ENCODE measurements around the gene ATRNL1.

The ATRNL1 gene

DNA sequence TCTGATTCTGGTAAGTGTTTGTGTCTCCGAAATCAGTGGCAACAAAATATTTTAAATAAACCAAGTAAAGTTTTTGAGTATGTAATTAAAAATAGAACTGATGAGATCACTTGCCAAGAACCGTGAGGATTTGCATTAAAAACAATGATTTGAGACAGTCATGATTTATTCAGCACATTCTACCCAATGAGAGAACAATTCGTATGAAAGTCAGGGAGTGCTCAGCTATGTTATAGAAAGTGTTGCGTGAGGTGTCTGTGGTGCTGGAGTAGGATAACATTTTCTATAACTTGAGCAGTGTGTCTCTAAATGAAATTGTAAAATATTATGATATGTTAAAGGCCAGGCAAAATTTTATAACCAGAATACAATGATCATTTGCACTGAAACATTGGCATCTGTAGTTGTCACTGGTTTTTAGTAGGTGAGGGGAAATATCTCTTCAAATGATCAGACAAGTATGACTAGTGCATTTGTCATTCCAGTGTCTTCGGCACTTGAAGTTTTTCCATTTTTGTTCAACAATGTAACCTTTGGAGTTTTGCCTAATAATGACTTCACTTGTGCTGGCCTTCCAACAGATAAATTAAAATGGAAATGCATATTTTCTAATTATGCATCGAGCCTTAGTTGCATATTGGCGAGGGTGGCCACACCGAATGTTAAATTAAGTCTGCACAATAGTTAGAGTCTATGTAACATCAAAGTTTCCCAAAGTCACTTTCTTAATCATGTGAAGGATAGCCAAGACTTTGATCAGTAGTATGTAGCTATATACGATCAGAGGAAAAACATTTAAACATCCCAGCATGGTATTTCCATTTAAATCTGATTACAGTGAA lies 844.0 kb downstream of the ATRNL1 start:
- Histone ChIP-seq H3K4me3 (ENCODE audit: low read depth, low read length) (no peak overlapping the region), H3K36me3 (replicated peaks) (no peaks in the 10 kb centered on the region), H3K27ac (peak overlapping the region; percentile 34), H3K27me3 (replicated peaks) (no peaks in the 10 kb centered on the region)
- peak; percentile 60 for DNase-seq
- in situ Hi-C loops (cut with HindIII; ENCODE audit: low pct_ligation_motif_present, low sequenced_read_pairs), result no loop called here
- TF ChIP-seq CTCF (IDR thresholded peaks at IDR 0.05; ENCODE audit: low read depth, low read length, missing control alignments), result no peak

DNA sequence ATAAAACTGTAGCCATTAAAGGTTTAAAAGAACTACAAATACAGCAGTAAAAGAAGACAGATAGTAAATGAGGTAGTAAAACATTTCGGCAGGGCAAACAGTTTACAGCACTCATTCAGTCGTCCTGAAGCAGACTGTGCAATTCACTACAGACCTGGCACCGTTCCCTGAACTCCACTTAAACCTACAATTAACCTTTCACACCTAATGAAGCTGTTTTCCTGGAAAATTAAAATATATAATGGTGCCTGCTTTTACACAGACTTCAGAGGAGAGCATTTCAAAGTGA lies 844.5 kb downstream of the ATRNL1 start:
- no peaks in the 10 kb centered on the region for H3K36me3 ChIP-seq (replicated peaks)
- H3K27ac ChIP-seq, result peak overlapping the region; percentile 34
- no peak for DNase-seq
- no peaks in the 10 kb centered on the region for H3K27me3 ChIP-seq (replicated peaks)
- no peak for TF ChIP-seq CTCF (IDR thresholded peaks at IDR 0.05; ENCODE audit: low read depth, low read length, missing control alignments)
- no peak overlapping the region for H3K4me3 ChIP-seq (ENCODE audit: low read depth, low read length)
- in situ Hi-C loops (cut with HindIII; ENCODE audit: low pct_ligation_motif_present, low sequenced_read_pairs), result no loop called here

DNA sequence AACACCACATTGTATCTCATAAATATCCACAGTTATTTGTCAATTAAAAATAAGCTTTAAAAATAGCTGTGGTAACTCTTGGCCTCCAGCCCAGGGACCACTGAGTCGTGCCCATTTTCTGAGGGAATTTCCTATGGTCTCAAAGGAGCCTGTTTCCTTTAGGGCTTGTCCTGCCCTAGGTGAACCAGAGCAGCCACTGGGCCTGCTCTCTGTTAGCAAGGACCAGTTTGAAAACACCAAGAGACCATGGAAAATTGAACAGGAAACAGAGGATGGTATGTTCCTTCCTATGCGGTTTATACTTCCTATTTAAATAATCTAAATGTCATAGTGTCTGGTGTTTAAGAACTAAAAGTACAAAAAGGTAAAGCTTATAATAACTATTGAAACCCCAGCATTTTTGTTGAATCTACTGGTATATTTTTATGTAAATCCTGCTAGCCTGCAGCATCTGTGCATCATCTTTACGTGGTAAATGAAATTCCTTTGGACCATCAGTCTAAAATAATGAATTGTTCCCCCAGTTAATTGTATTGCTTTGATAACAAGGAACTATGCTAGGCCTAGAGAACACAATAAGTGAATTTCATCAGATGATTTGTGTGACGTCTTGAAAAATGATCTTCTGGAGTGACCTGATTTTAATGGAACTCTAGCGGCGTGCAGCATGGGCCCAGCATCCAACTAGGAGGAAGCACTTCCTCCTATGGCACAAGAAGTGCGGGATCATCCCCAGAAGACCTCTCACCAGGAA lies 846.1 kb downstream of the ATRNL1 start:
- Histone ChIP-seq H3K27me3 (replicated peaks) (no peaks in the 10 kb centered on the region), H3K4me3 (ENCODE audit: low read depth, low read length) (no peak overlapping the region), H3K27ac (no peak overlapping the region), H3K36me3 (replicated peaks) (no peaks in the 10 kb centered on the region)
- no peak for DNase-seq
- no peak for TF ChIP-seq CTCF (IDR thresholded peaks at IDR 0.05; ENCODE audit: low read depth, low read length, missing control alignments)
- in situ Hi-C loops (cut with HindIII; ENCODE audit: low pct_ligation_motif_present, low sequenced_read_pairs), result no loop called here

GRCh38 chr10:115941361-115941771 lies 848.2 kb downstream of the ATRNL1 start:
- no peak for DNase-seq
- in situ Hi-C loops (cut with HindIII; ENCODE audit: low pct_ligation_motif_present, low sequenced_read_pairs), result no loop called here
- no peak for TF ChIP-seq CTCF (IDR thresholded peaks at IDR 0.05; ENCODE audit: low read depth, low read length, missing control alignments)

GRCh38 chr10:115942101-115942500 lies 848.9 kb downstream of the ATRNL1 start:
- DNase-seq, result no peak
- Histone ChIP-seq H3K36me3 (replicated peaks) (no peaks in the 10 kb centered on the region), H3K27me3 (replicated peaks) (no peaks in the 10 kb centered on the region), H3K4me3 (ENCODE audit: low read depth, low read length) (no peak overlapping the region), H3K27ac (no peak overlapping the region)
- in situ Hi-C loops (cut with HindIII; ENCODE audit: low pct_ligation_motif_present, low sequenced_read_pairs), result no loop called here
- no peak for TF ChIP-seq CTCF (IDR thresholded peaks at IDR 0.05; ENCODE audit: low read depth, low read length, missing control alignments)

More at GRCh38 chr10:115941361-115941771, 848.2 kb downstream of the ATRNL1 start:
- H3K36me3 ChIP-seq (replicated peaks), result no peaks in the 10 kb centered on the region
- H3K27me3 ChIP-seq (replicated peaks), result no peaks in the 10 kb centered on the region
- H3K4me3 ChIP-seq (ENCODE audit: low read depth, low read length), result no peak overlapping the region
- no peak overlapping the region for H3K27ac ChIP-seq
